D341Med (cell line): ENCODE data around the gene KDELR3.

ENCODE experiments used
- DNase-seq: peaks from one replicate; pipeline ENCODE4 v3.0.0; 2012; ENCODE audit warnings: low spot score

KDELR3 gene

DNA sequence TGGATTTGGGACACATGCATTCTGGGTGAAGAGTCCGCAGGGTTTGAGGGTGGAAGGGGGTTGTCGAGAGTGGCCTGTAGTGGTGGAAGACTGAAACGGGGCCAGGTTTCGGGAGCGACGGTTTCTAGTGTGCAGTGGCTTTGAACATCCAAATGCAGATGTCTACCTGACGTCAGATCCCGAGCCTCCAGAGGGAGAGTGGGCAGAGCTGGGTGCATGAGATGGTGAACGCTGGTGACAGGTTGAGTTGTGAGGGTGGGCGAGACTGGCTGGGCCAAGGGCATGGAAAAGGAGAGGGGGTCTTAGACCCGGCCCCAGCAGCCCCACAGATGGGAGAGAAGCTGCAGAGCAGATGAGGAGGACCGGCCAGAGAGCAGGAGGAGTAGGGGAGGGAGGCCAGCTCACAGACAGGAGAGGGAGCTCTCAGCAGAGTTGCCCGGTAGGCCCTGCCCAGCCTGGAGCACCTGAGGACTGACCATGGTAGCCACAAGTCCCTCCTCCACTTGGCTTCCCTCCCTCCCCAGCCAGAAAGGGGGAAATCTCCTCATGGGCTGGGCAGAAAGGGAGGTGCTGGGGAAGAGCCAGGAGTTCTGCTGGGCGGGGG lies 27.0 kb upstream of the KDELR3 start:
- no peak for DNase-seq

DNA sequence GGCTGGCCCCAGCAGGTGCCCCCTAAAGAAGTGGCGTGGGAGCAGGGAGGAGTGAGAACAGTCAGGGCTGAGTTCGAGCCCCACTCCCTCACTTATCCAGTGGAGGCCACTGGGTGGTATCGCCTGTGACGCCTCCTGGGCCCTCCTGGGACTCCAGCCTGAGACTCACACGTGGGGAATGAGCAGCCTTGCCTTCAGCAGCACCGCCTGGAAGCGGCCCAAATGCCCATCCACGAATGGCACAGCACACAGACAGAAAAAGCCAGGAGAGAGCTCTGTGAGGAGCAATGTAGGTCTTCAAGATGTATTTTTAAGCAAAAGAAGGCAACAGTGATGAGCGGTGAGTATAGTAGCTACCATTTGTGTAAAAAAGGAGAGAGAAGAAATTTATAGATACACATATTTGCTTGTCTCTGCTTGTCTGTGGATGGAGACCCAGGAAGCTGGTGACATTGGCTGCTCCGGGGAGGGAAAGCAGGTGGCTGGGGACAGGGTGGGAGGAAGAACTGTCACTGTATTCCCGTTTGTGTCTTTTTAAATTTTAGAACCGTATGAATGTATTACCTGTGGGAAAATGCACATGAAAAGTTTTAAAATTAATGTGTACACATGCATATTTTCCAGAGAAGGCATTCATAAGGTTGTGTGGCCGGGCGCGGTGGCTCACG lies 26.1 kb upstream of the KDELR3 start:
- DNase-seq = no peak

DNA sequence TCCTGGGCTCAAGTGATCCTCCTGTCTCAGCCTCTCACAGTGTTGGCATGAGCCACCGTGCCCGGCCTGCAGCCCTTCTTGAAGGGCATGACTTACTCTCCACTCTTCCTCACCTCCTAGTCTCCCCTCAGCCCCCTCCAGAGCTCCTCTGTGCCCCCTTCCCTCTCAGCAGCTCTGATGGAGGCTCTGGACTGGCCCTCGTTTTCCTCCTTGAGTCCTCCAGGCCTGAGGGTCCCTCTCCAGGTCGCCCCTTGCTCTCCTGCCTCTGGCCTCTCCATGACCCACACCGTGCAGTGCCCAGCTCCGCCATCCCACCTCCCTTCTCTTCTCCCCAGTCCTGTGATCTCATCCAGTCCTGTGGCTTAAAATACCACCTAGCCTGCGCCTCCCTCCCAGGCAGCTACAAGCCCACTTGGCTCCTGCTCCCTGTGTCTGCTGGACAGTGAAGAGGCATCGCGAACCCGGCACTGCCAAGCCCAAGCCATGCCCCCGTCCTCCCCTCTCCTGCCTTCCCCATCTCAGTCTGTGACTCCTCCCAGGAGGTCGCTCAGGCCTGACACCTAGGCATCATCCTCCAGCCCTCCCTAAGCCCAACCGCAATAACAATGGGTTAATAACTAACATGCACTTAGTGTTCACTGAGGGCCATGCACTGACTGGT lies 24.8 kb upstream of the KDELR3 start:
- DNase-seq = no peak

DNA sequence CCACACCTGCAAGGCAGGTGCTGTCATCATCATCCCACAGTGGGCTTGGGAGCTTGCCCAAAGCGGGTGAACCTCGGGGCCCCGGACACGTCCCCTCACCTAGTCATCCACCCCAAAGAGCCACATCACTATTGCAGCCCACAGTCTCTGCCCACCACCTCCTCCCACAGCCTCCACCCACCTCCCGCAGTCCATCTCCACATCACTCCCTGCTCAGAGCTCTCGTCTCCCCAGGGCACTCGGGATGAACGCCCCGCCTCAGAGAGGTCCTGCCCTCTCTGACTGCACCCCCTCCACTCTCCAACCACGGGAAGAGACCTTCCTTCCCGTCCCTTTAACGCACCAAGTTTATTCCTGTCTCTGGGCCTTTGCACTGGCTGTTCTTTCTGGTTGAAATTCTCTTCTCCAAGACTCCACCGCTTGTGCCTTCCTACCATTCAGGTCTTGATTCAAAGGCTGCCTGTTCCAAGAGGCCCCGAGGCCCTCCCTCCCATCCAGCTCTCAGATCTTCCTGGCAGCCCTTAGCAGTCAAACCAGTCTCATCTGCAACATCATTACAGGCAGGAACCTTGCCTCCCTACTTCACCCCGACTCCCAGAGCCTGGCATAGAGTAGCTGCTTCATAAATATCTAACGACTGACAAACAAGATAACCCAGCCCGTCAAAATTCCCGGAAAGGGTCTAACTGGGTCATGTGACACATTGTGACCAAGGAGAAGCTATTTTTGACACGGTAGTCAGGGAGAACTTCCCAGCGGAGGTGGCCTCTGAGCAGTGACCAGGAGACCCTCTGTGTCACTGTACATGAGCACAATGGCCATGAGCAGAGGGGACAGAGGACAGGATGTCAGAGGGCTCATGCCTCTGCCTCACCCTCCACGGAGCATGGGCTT lies 24.0 kb upstream of the KDELR3 start:
- no peak for DNase-seq

DNA sequence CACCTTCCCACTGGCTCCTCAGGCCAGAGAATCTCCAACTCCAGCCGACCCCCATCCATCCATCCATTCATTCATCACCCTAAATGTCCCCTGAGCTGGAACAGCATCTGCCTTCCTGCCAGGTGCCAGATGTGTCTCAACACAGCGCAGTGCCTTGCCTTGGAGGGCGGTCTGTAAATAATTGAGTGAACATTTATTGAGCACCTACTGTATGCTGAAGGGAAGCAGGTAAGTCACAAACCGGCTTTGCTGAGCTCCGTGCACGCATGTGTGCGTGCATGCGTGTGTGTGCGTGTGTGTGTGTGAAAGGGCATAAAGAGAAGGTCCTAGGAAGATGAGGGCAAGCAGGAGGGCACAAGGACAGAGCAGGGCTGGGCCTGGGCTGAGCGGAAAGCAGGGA lies 23.1 kb upstream of the KDELR3 start:
- DNase-seq = no peak

DNA sequence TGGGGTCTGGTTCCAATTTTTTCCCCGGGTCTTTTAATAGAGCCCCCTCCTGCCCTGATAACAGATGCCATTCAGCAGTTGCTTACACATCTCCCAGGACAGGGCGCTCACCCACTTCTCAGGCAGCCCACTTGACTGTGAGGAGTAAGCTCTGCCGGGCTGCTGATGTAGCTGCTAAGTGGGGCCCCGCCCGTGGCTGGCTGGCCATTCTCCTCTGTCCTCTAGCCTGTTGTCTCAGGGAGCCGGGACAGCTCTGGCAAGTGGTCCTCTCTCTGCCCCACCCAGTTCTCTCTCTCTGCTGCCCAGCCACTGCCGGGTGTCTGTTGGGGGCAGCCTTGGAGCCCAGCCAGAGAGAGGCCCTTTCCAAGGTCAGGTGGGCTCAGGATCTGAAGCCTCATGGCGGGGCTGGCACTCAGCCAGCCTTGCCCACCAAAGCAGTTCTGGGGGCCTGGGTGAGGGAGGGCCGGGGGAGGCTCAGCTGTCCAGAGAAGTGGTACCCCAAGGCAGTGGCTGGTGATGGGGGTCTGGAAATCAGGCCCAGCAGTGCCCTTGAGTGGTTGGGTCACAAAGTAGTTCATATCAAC lies 21.8 kb upstream of the KDELR3 start:
- DNase-seq = no peak

DNA sequence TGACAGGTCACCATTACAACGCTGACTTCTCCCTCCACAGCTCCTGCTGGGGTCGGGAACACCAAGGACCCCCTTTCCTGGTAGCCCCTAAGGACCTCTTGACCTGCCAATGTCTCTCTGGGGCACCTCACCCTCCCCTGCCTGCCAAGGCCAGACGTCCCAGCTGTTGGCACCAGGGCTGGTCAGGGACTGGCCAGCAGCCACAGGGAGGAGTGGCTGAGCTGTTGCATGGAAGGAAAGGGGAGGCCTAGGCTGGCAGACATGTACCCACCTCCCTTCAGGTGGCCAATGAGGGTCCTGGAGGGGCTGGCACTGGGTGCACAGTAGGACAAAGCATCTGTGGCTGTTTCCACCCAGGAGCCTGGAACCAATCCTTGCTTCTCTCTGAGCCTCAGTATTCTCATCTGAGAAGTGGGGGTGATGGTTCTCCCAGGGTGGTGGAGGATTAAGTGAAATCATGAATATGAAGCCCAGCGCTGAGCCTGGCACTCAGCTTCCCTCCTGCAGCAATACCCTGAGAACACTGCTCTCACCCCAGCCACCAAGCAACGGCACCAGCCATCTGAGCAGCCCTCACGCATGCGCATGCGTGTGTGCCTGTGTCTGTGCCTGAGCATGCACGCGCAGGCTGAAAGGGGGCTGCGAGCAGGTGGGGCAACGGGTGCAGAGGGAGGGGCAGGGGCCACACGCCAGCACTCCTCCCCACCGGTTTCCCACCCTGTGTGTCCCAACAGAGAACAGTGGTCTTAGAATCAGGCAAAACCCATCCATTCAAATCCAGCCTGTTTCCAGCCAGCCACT lies 18.8 kb upstream of the KDELR3 start:
- no peak for DNase-seq

DNA sequence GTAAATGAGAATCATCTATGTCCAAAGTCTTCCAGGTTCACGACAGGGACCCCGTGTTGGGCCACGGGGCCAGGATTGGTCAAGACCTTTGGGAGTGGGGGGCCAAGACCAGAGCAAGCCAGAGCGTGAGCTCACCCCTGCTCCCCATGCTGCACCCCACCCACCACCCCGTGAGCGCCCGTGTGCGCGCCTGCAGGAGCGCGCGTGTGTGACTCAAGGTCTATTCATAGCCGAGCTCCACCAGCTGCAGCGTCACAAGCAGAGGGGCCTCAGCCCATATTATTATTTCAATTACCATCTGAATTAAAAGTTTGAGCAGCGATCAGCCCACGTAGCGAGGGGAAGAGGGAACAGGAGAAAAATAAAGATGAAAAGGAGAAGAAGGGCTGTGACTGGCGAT lies 18.1 kb upstream of the KDELR3 start:
- DNase-seq = no peak

DNA sequence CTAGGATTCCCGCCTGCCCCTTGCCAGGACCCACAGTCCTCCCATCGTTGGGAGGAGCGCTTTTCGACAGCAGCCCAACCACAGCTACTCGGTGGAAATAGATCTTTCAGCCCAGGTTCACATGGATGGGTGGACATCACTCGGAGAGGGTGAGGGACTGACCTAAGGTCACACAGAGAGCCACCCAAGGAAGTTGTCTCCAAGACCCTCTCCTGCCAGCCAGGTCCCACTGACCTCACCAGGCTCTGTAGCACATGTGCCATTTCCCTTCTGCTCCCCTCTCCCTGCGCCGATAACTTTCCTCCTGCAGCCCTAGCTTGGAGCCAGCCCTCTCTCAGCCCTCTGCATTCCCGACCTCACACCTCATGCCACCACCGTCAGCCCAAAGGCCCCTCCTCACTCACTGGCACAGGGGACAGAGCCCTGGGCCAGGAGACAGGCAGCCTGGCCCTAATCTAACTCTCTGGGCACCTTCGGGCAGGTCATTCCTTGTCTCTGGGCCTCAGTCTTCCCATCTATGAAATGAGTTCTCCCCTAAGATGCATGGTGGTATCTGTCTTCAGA lies 17.6 kb upstream of the KDELR3 start:
- no peak for DNase-seq

DNA sequence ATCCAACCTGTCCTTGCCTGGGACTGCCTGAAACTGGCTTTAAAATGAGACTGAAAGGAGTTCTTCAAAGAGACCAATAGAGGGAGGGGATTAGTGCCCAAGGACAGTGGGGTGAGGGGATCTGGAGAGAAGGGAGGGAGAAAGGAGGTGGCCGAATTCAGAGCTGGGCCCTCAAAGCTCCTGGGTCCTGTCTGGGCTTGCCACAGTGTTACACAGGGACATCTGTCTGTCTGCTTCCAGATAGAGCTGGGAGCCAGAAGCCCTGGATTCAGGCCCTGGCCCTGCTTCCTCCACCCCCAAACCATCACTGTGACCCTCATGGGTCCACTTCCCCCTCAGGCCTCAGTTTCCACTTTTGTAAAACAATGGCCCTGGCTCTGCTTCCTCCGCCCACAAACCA lies 16.5 kb upstream of the KDELR3 start:
- no peak for DNase-seq

DNA sequence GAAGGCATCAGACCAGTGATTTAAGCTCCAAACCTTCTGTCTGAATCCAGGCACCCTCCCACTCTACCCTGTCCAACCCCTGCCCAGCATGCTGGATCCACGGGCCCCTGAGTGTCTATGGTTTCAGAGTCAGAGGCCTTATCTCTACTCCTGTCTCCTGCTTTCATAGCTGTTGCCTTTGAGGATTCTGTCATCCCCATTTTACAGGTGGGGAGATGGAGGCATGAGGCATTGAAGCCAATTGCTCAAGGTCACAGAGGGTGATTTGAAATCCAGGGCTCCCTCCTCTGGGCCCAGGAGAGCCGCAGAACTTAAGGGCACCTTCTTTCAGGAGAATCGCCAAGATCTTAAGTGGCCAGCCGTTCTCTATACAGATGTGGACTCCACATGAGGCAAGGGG lies 16.0 kb upstream of the KDELR3 start:
- DNase-seq = no peak

DNA sequence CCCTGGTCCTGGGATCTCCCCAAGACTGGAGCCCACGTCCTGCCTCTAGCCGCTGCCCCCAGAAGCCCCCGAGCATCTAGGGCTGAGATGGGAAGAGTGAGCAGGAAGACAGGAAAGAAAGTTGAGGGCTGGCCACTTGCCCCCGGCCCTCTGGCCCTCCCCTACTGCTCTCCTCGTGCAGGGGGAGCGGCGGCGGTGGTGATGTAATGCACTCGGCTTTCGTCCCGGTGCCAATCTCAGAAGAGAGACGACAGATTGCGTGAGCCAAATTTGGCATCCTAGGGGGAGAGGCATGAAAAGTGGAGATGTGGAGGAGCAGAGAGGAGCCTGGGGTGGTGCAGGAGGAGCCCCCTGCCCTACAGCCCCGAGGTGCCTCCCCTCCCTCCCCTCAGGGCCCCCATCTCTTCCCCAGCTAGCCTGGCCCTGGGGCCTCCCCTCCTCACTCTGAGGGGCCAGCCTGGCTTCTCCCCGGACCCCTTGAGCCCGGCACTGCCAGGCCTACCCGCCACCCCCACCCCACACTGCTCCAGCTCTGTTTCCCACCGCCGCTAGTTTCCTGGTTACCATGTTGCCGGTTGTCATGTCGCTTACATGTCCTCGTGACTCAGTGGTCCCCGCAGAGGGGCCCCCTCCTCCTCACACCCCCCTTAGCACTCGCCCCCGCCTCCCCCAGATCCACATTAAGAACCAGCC lies 15.4 kb upstream of the KDELR3 start:
- DNase-seq = no peak

DNA sequence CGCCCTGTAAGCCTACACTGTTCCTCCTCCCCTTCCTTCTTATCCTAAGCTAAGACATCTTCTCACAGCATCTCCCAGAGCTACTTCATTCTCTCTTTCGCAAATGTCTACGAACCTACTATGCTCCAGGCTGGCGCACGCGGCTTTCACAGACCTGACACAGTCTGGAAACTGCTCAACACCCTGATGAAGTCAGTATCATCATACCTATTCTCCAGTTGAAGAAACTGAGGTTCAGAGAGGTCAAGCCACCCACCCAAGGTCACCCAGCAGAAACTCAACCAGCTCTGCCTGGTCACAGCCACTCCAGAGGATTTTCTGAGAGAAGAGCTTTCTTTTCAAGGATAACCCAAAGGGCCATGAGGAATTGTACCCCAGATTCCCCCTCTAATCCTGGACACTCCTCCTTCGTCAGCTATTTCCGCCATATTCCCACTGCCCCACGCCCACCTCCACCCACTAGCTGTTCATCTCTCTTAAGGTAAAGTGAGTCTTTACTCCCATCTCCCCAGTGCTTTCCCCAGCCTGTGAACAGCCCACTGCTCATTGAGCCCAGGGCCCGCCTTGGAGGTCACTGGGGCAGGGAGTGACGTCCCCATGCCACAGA lies 14.7 kb upstream of the KDELR3 start:
- no peak for DNase-seq

DNA sequence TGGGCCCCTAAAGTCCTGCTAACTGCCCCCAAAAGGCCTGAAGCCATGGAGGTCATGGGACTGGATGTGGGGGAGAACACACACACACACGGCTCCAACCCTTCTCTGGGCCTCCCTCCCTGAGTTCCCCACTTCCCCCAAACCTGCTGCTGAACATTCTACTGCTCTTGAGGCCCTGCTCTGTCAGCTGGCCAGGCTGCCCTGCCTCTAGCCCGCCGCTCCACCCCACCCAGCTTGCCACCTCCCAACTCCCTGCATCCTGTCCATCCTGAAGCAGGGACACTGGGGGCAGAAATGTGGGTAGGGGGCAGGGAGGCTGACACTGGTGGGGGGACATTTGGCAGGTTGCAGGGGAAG lies 13.9 kb upstream of the KDELR3 start:
- no peak for DNase-seq

DNA sequence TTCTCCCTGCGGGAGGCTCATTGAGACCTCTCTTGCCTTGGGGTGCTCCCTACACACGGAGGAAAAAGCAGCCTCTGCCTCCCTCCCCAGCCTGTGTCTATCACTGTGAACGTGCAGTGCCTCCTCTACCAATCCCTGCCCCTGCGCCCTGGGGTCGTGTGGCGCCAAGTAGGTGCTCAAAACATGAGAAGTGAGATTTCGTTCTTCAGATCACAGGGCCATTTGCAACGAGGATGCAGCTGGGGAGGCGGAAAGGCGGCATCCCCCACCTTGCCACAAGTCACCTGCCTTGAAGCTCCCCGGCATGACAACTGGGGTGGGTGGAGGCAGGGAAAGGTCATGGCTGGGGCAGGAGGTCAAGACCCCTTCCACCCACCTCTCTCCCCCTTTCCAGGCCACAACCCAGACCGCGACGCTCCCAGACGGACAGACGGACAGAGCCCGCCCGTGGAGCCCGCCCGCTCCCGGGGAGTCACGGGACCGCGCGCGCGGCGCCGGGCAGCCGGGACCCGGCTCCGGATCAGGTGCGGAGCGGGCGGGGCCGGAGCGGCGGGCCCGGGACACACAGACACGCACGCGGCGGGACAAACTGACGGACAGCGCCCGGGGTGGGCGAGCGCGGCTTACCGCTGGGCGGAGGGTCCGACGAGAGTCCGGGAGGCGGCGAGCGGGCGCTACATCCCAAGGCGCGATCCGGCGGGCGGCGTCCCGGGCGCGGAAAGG lies 13.4 kb upstream of the KDELR3 start:
- no peak for DNase-seq

DNA sequence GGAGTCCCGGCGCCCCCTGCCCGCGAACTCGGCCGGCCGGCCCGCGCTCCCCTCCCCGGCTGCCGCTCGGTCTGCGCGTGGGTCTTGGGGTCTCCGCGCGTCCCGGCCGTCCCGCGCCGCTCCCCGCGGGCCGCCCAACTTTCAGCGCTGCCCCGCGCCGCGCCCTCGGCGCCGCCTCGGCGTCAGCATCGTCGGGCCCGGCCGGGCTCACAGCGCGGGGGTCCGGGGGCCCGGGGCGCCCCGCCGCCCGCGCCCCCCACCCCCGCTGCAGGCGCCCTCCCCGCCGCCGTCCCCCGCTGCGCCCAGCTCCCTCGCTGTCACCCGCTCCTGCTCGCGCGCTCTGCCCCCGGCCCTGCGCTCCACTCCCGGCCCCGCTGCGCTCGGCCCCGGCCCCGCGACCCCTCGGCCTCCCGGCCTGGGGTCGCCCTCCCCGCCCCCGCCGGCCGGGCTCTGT lies 12.8 kb upstream of the KDELR3 start, which contains the start of gene KCNJ4:
Gene KCNJ4 (minus strand): TSS at position 124 of the 454 bp plus-strand sequence. CDS start 27,067 bp downstream, outside the sequence.
- DNase-seq = peak; percentile 73

DNA sequence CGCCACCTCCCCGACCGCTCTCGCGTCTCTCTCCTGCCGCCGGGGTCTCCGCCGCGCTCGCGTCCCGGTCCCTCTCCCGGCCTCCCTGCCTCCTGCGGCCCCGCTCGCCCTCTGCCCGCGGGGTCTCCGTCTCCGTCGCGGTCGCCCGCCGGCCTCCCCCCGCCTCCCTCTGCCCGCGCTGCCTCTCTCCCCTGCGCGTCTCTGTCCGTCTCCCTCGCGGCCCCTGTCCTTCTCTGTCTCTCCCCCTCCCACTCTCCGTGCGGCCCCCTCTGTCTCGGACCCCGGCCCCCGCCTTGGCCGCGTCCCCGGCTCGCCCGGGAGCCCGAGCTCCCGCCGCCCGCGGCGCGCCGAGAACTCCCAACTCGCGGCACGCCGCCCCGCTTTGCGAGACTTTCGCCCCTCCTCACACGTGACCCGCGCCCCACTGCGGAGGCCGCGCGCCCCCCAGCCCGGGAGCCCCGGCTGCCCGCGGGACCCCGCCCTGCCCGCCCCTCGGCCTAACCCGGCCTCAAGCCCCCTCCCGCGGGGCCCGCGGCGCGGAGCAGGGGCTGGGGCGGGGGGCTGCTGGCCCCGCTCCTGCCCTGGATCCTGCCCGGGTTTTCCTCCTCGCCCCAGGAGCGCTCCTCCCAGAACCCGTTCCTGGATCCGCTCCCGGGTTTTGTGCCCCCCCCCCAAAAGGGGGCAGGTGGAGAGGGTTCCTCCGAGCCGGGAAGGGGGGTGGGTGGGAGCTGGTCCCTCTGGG lies 12.2 kb upstream of the KDELR3 start:
- peak; percentile 86 for DNase-seq

DNA sequence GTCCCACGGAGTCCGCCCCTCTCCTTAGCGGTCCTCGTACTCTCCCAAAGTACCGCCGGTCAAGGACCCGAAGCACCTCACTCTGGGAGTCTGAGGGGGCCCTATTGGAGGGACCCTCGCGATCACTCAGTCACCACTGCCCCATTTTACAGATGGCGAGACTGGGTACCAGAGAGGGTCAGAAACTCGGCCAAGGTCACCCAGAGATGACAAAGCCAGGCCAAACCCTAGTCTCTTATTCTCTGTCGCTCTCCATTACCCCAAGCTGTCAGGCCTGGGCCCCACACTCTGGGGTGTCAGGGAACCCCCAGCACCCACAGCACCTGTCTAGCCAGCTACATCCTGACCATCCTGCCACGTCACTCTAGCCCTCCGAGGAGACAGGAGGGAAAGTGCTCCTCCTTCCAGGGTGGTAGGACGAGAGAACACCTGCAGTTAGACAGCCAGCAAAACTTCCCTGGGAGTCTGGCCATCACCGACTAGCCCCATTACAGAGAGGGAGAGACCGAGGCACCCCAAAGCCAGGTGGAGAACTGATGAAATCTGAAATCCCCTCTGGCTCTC lies 11.5 kb upstream of the KDELR3 start:
- no peak for DNase-seq
